GM12801 (cell line): ENCODE data around the gene ZDHHC1.

Experiments
- CTCF ChIP-seq: IDR thresholded peaks from one replicate; pipeline ENCODE4 v1.5.1; 2011; ENCODE audit warnings: control low read depth; ENCODE audit not compliant: insufficient read length; ENCODE audit errors: extremely low read depth

The ZDHHC1 gene

DNA sequence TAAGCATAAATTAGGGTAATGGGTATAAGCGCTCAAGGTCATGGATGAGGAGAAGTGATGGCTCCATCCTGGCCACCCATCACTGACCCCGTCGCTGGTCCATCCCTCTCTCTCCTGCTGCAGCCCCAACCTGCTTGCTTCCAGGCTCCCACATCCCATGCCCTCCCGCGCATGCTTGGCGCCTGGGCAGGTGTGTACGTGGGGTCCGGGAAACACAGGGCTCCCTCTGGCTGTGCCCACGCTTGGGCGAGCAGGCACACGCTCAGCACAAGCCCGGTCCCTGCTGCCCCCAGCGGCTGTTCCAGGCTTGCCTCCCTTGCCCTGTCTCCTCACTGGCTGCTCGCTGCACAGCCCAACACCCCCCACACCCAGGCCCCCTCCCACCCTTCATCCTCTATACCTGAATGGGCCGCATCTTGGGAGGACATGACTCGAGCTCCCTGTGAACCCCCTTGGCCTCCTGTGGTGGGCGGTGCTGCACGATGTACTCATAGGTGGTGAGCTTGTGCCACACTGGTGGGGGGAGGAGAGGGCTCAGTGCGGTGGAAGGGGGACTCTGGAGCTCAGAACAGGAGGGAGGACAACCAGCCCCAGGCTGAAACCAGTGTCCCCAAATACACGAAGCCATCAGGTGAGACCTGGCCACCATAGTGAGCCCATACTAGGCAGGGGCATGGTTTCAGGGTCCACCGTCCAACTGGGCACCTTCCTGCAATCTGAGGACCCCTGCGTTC, 18.3 kb downstream of the ZDHHC1 start:
- no peak for TF ChIP-seq CTCF

DNA sequence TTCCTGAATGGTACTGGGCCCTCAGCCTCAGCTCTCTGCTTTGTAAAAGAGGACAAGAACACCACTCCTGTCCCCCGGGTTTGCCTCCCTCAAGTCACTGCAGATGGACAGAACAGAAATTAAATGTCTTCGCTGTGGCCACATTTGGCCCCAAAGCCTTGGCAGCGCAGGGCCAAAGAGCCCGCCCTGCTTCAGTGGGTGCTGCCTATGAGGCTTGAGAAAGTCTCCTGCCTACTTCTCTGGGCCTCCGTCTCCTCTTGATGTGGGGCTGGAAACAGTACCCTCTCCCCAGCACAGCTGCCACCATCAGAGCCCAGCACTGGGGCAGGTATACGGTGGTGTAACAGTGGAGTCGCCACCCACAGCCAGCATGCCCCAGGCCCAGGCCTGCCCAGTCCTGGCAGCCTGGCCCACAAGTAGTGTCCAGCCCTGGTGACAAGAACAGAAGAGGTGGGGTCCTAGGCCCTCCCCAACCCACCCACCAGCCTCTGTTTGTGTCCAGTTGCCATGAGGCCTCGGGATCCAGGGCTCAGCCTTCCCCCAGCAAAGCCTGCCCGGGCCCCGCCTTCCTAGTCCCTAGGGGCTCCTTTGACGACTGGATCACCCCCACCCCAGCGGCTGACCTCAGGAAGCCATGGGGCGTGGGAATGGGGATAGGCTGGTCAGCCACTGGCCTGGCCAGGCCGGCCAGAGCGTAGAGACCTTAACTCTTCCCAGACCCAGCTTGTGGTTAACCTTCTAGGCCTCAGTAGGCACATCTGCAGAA, 19.1 kb downstream of the ZDHHC1 start:
- no peak for TF ChIP-seq CTCF

DNA sequence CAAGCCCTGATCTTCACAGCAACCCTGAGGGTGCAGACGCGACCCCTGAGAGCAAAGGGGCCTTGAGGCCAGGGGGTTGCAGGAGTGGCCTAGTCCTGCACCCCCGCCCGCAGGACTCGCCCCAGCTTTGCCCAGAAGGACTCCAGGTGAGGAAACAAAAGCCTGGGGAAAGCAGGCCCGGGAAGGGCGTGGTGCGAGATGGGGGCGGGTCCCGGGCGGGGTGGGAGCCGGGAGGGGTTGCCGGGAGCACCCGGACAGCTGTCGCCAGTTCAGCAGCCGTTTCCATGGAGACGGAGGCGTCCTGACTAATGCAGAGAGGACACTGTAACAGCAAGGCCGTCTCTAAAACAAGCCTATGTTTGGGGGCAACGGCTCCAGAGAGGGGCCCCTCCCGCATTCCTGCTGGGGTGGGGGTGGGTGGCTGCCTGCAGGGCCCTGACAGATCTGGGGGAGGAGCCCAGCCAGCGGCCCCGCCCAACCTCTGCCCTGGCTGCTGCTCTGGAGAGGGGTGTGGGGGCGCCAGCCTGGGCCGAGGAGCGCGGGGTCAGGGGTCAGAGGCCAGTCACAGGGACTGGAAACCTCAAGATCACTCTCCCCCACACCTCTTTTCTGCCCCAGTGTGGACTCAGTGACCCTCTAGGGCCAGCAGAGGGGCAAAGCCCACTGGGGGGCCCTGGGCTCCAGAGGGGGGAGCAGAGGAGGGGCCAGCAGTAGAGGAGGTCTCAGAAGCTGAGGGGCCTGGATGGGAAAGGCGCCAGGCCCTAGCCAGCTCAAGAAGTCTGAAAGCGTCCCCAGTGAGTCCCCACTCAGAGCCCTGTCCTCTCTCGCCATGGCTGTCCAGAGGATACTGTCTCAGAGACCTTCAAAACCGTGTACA, 19.9 kb downstream of the ZDHHC1 start:
- no peak for TF ChIP-seq CTCF

DNA sequence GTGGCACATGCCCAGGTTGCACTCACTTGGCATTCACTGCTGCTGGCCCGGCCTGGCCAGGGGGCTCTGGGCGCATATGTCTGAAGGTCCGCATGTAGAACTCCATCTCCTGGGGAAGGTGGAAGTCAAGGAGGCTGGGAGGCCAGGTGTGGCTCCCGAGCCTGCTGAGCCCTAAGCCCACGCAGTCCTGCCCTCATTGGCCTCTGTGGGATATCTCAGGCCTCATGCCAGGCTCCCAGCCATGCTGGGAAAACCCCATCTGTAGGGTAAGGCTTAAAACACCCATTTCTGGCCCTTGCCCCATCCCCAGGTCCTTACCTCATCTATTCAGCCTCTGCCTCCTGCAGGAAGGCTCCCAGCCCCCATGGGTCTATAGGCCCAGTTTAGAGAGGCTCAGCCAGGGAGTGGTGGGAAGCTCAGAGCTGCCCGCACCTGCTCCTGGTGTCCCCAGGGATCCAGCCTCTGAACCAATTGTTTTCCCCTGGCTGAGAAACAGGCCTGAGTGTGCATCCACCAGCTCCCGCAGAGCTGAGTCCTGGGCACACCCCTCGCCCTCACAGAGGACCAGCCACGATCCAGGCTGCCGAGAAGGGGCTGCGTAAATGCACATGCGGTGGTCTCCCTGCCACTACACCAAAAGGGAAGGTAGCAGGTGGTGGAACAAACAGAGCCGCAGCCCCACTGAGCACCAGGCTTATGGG, 20.7 kb downstream of the ZDHHC1 start:
- TF ChIP-seq CTCF: no peak

- no peak for TF ChIP-seq CTCF
Measured at GRCh38 chr16:67395105-67395457, 21.2 kb downstream of the ZDHHC1 start.

GRCh38 chr16:67394155-67395104, 21.8 kb downstream of the ZDHHC1 start:
- TF ChIP-seq CTCF: no peak
